Parathyroid adenoma (tissue), 2 donors: Measurements from ENCODE around the gene HCN4.

Experiments used
- H2AFZ ChIP-seq: fragments of 300-600 bp; sonication (generic); one replicate; pipeline ENCODE4 v1.7.0; 2017; ENCODE audit warnings: antibody characterized with exemption, mild to moderate bottlenecking
- H3K27ac ChIP-seq: fragments of 300-600 bp; sonication (generic); one replicate; pipeline ENCODE4 v1.7.0; 2017
- H3K27me3 ChIP-seq: fragments of 300-600 bp; sonication (generic); one replicate; pipeline ENCODE4 v1.7.0; 2017; ENCODE audit warnings: low read length; ENCODE audit not compliant: control insufficient read depth, insufficient read depth
- H3K36me3 ChIP-seq: fragments of 300-600 bp; sonication (generic); one replicate; pipeline ENCODE4 v1.7.0; 2017; ENCODE audit warnings: low read length; ENCODE audit not compliant: control insufficient read depth, insufficient read depth
- H3K4me1 ChIP-seq: fragments of 300-600 bp; sonication (generic); one replicate; pipeline ENCODE4 v1.7.0; 2017; ENCODE audit warnings: control low read depth
- H3K4me2 ChIP-seq: fragments of 300-600 bp; sonication (generic); one replicate; pipeline ENCODE4 v1.7.0; 2017; ENCODE audit warnings: low read length
- H3K4me3 ChIP-seq: fragments of 300-600 bp; sonication (generic); one replicate; pipeline ENCODE4 v1.7.0; 2017; ENCODE audit warnings: low read depth, low read length
- H3K79me2 ChIP-seq: fragments of 300-600 bp; sonication (generic); one replicate; pipeline ENCODE4 v1.7.0; 2017; ENCODE audit warnings: control low read depth
- H3K9ac ChIP-seq: fragments of 300-600 bp; sonication (generic); one replicate; pipeline ENCODE4 v1.7.0; 2017; ENCODE audit warnings: mild to moderate bottlenecking
- H3K9me3 ChIP-seq: fragments of 300-600 bp; sonication (generic); one replicate; pipeline ENCODE4 v1.7.0; 2017; ENCODE audit warnings: low read length; ENCODE audit not compliant: control insufficient read depth
- CTCF ChIP-seq: fragments of 300-600 bp; sonication (generic); IDR thresholded peaks from one replicate; pipeline ENCODE4 v1.7.0; 2017; ENCODE audit warnings: antibody characterized with exemption, mild to moderate bottlenecking
- donor health status: primary hyperparathyroidism.

Gene HCN4

GRCh38 chr15:73369154-73369694 lies 466 bp upstream of the HCN4 start:
- no peak for TF ChIP-seq CTCF
- no peaks in the 10 kb centered on the region for H3K36me3 ChIP-seq
- no peaks in the 10 kb centered on the region for H3K27me3 ChIP-seq

GRCh38 chr15:73367624-73368300 lies 996 bp downstream of the HCN4 start:
- Histone ChIP-seq H3K36me3 (no peaks in the 10 kb centered on the region), H3K4me2 (no peak overlapping the region), H3K4me1 (no peaks in the 10 kb centered on the region), H3K79me2 (no peaks in the 10 kb centered on the region), H3K9me3 (no peaks in the 10 kb centered on the region), H3K4me3 (no peak overlapping the region), H3K9ac (no peak overlapping the region), H3K27me3 (no peaks in the 10 kb centered on the region), H3K27ac (no peak overlapping the region), H2AFZ (no peak overlapping the region)
- TF ChIP-seq CTCF = no peak

More at GRCh38 chr15:73369154-73369694, 466 bp upstream of the HCN4 start:
- Histone ChIP-seq H3K9ac (no peak overlapping the region), H3K79me2 (no peaks in the 10 kb centered on the region), H3K4me2 (no peak overlapping the region), H3K9me3 (no peaks in the 10 kb centered on the region), H3K4me1 (no peaks in the 10 kb centered on the region), H2AFZ (no peak overlapping the region), H3K4me3 (no peak overlapping the region), H3K27ac (no peak overlapping the region)

- no peaks in the 10 kb centered on the region for H3K27me3 ChIP-seq
Observed at GRCh38 chr15:73366766-73367623, 1.8 kb downstream of the HCN4 start.

GRCh38 chr15:73364070-73364469 lies 4.7 kb downstream of the HCN4 start:
- Histone ChIP-seq H3K9ac (no peak overlapping the region), H3K36me3 (no peaks in the 10 kb centered on the region)
- TF ChIP-seq CTCF = no peak

More at GRCh38 chr15:73366766-73367623, 1.8 kb downstream of the HCN4 start:
- Histone ChIP-seq H3K4me1 (no peaks in the 10 kb centered on the region), H3K36me3 (no peaks in the 10 kb centered on the region), H3K79me2 (no peaks in the 10 kb centered on the region), H3K9ac (no peak overlapping the region), H3K9me3 (no peaks in the 10 kb centered on the region), H3K27ac (no peak overlapping the region), H2AFZ (no peak overlapping the region), H3K4me2 (no peak overlapping the region), H3K4me3 (no peak overlapping the region)
- TF ChIP-seq CTCF = no peak

More at GRCh38 chr15:73364070-73364469, 4.7 kb downstream of the HCN4 start:
- Histone ChIP-seq H3K4me2 (no peak overlapping the region), H3K9me3 (no peaks in the 10 kb centered on the region), H2AFZ (no peak overlapping the region), H3K27ac (no peak overlapping the region), H3K4me3 (no peak overlapping the region), H3K79me2 (no peaks in the 10 kb centered on the region), H3K27me3 (no peaks in the 10 kb centered on the region), H3K4me1 (no peaks in the 10 kb centered on the region)
